Lung (tissue), 12 donors: ENCODE measurements around the gene PSMB5. TPM values are rescaled to one million over a fixed set of nuclear protein-coding genes. Genes with fewer than 3 reads are reported as not detected.

Experiments used
- ATAC-seq: fragments of 200-7000 bp; cut with Tn5 transposase; one replicate; pipeline ENCODE4 v1.9.1; 2020; ENCODE audit warnings: moderate number of reproducible peaks; ENCODE audit not compliant: insufficient read depth, low FRiP score
- DNase-seq, 3 donors: peaks; one replicate each; pipeline ENCODE4 v3.0.0-alpha.2; 2013 to 2017
- H3K27ac ChIP-seq, 2 donors: one replicate each; pipeline ENCODE4 v1.5.1; 2013; ENCODE audit warnings: mild to moderate bottlenecking in 2 of 2, moderate library complexity in 2 of 2, control low read depth in 1 of 2, inconsistent platforms in 1 of 2, low read depth in 1 of 2, low read length in 1 of 2
- H3K27me3 ChIP-seq, 3 donors: one replicate each; pipeline ENCODE4 v1.5.1; 2013; ENCODE audit warnings: low read length in 2 of 3; ENCODE audit not compliant: control insufficient read depth in 3 of 3, insufficient read depth in 3 of 3
- H3K36me3 ChIP-seq, 4 donors: one replicate each; pipeline ENCODE4 v1.5.1; 2013; ENCODE audit warnings: low read length in 4 of 4, mild to moderate bottlenecking in 1 of 4, moderate library complexity in 1 of 4; ENCODE audit not compliant: control insufficient read depth in 4 of 4, insufficient read depth in 4 of 4
- H3K4me1 ChIP-seq, 5 donors: one replicate each; pipeline ENCODE4 v1.5.1; 2013; ENCODE audit warnings: low read length in 5 of 5, mild to moderate bottlenecking in 2 of 5, moderate library complexity in 1 of 5; ENCODE audit not compliant: control insufficient read depth in 5 of 5, insufficient read depth in 5 of 5
- H3K4me3 ChIP-seq: one replicate; pipeline ENCODE4 v1.5.1; 2013; ENCODE audit warnings: mild to moderate bottlenecking, control low read depth, moderate library complexity
- H3K9ac ChIP-seq, 2 donors: one replicate each; pipeline ENCODE4 v1.5.1; 2013; ENCODE audit warnings: low read length in 2 of 2, control low read depth in 1 of 2; ENCODE audit not compliant: insufficient read depth in 1 of 2
- H3K9me3 ChIP-seq, 4 donors: one replicate each; pipeline ENCODE4 v1.5.1; 2013; ENCODE audit warnings: low read length in 3 of 4, mild to moderate bottlenecking in 1 of 4, moderate library complexity in 1 of 4; ENCODE audit not compliant: control insufficient read depth in 4 of 4, insufficient read depth in 3 of 4
- WGBS, 2 donors: extraction: QIAGEN DNeasy Blood & Tissue Kit; methylation state at CpG; one replicate each; pipeline ENCODE4 v1.1.7; 2013; 5-methylcytosine and 5-hydroxymethylcytosine counted together
- polyA plus RNA-seq, 2 donors: library from polyadenylated mRNA; stranded (reverse); fragments of 200-250 nt; gene quantifications; one replicate each; pipeline ENCODE4 v1.2.1, GENCODE V29; 2013
- total RNA-seq, 2 donors: library from RNA; depleted of rRNA in 1 of 2; stranded (reverse); fragments of >200 nt in 1 of 2; gene quantifications; one replicate each; pipeline ENCODE4 v1.2.1, GENCODE V29; 2014 to 2021
- TF ChIP-seq, protein P1 (sequence below): IDR thresholded peaks from 2 replicates; pipeline ENCODE4 v1.5.1; 2012; ENCODE audit warnings: mild to moderate bottlenecking; ENCODE audit errors: control extremely low read depth, extremely low read depth
- donor health status: control.
- donor health status: control.
- donor health status: Bipolar disorder and iron deficiency.
- donor health status: healthy.
- donor health status: DM: yes; HTN: yes; CAD: no.

The PSMB5 gene
- total and polyA plus RNA-seq, 4 donors: 64.8 to 147 (median 101) TPM

GRCh38 chr14:23054000-23054811, 19.5 kb upstream of the PSMB5 start:
- Histone ChIP-seq H3K4me1 (peaks cover 0 to 18% (median 0%) of the 10 kb centered on the region in 5 donors), H3K9me3 (no peaks in the 10 kb centered on the region), H3K27me3 (no peaks in the 10 kb centered on the region), H3K36me3 (peaks cover 0 to 7% (median 5%) of the 10 kb centered on the region in 4 donors), H3K27ac (no peak overlapping the region), H3K4me3 (no peak overlapping the region), H3K9ac (no peak overlapping the region)
- 73 to 77% methylated on average over 17 of the region's 17 CpGs for WGBS, 2 donors
- DNase-seq: no peak
- ATAC-seq: no peak
- TF ChIP-seq, protein P1, sequence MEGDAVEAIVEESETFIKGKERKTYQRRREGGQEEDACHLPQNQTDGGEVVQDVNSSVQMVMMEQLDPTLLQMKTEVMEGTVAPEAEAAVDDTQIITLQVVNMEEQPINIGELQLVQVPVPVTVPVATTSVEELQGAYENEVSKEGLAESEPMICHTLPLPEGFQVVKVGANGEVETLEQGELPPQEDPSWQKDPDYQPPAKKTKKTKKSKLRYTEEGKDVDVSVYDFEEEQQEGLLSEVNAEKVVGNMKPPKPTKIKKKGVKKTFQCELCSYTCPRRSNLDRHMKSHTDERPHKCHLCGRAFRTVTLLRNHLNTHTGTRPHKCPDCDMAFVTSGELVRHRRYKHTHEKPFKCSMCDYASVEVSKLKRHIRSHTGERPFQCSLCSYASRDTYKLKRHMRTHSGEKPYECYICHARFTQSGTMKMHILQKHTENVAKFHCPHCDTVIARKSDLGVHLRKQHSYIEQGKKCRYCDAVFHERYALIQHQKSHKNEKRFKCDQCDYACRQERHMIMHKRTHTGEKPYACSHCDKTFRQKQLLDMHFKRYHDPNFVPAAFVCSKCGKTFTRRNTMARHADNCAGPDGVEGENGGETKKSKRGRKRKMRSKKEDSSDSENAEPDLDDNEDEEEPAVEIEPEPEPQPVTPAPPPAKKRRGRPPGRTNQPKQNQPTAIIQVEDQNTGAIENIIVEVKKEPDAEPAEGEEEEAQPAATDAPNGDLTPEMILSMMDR: no peak

DNA sequence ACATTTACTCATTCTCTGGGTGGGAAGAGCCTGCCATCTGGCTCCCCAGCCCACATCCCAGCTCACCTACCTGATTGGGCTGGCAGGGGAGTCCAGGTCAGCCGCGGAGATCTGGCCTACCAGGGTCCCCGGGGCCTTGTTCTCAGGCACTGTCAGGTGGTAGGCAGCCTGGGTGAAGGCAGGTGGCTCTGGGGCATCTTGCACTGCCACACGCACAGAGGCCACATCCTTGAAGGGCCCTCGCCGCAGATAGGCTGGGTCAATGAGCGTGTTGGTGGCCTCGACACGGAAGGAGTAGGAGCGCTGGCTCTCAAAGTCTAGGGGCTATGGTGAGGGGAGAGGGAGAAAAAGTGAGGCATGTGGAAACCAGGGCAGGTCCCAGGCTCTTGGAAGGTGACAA, 18.7 kb upstream of the PSMB5 start:
- WGBS, 2 donors: 97 to 98% methylated on average over 10 of the region's 10 CpGs
- no peaks in the 10 kb centered on the region for H3K9me3 ChIP-seq
- H3K4me1 ChIP-seq: peaks cover 0 to 18% (median 0%) of the 10 kb centered on the region in 5 donors
- H3K36me3 ChIP-seq: peaks cover 0 to 6% (median under 1%) of the 10 kb centered on the region in 4 donors
- DNase-seq (no peak), ATAC-seq (no peak)
- TF ChIP-seq, protein P1: no peak
- no peak overlapping the region for H3K27ac ChIP-seq
- H3K9ac ChIP-seq: no peak overlapping the region
- H3K27me3 ChIP-seq: no peaks in the 10 kb centered on the region
- no peak overlapping the region for H3K4me3 ChIP-seq

DNA sequence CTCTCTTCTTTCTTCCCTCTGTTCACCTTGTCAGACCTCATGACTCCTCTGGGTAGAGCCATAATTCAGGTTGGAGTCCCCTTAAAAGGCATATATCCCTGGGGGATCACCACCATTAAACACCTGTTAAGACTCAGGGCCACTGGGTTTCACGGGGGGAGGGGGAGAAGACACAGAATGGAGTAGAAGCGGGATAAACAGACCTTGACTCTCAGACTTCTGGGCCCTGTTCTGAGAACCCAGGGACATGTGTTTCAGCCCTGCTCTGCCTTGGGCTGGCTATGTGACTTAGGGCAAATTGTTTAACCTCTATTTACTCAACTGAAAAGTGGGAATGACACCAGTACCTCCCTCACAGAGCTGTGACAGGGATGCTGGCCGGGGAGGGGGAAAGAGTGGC, 18.0 kb upstream of the PSMB5 start:
- H3K36me3 ChIP-seq: peaks cover 0 to 6% (median under 1%) of the 10 kb centered on the region in 4 donors
- no peak overlapping the region for H3K27ac ChIP-seq
- no peaks in the 10 kb centered on the region for H3K27me3 ChIP-seq
- WGBS, 2 donors: 81 to 85% methylated on average over 3 of the region's 3 CpGs
- H3K4me1 ChIP-seq: peaks cover 0 to 18% (median 0%) of the 10 kb centered on the region in 5 donors
- ATAC-seq: no peak
- no peak overlapping the region for H3K4me3 ChIP-seq
- no peak for DNase-seq
- TF ChIP-seq, protein P1: no peak
- no peaks in the 10 kb centered on the region for H3K9me3 ChIP-seq
- H3K9ac ChIP-seq: no peak overlapping the region
